Measurements from ENCODE around the gene CA10.

Gene CA10

GRCh38 chr17:52027620-52028295 lies 130.8 kb downstream of the CA10 start:
- DNase-seq (ENCODE audit: low read depth in 1 of 2, low spot score in 1 of 2), result no peak
- no peak for TF ChIP-seq REST (IDR thresholded peaks at IDR 0.05; ENCODE audit: insufficient replicate concordance, low read depth)
- no peak for TF ChIP-seq CTCF (IDR thresholded peaks at IDR 0.05; ENCODE audit: insufficient read depth, low read length)
- no peak for TF ChIP-seq SPI1 (IDR thresholded peaks at IDR 0.05; ENCODE audit: borderline replicate concordance, low read depth)
- TF ChIP-seq GABPA (IDR thresholded peaks at IDR 0.05; ENCODE audit: low read depth), result no peak
- TF ChIP-seq POLR2AphosphoS5 (IDR thresholded peaks at IDR 0.05; ENCODE audit: low read depth), result no peak
- H3K27me3 ChIP-seq (ENCODE audit: insufficient read depth, poor library complexity, severe bottlenecking), result no peaks in the 10 kb centered on the region
- no peak overlapping the region for H3K27ac ChIP-seq (replicated peaks)
- H3K4me3 ChIP-seq (replicated peaks; ENCODE audit: insufficient read depth, low read length), result no peak overlapping the region

GRCh38 chr17:52027081-52027480 lies 131.4 kb downstream of the CA10 start:
- TF ChIP-seq REST (IDR thresholded peaks at IDR 0.05; ENCODE audit: insufficient replicate concordance, low read depth), result no peak
- TF ChIP-seq CTCF (IDR thresholded peaks at IDR 0.05; ENCODE audit: insufficient read depth, low read length), result no peak
- no peak for TF ChIP-seq GABPA (IDR thresholded peaks at IDR 0.05; ENCODE audit: low read depth)
- no peak for TF ChIP-seq SPI1 (IDR thresholded peaks at IDR 0.05; ENCODE audit: borderline replicate concordance, low read depth)
- TF ChIP-seq POLR2AphosphoS5 (IDR thresholded peaks at IDR 0.05; ENCODE audit: low read depth), result no peak
- no peak for DNase-seq (ENCODE audit: low read depth in 1 of 2, low spot score in 1 of 2)
- Histone ChIP-seq H3K27me3 (ENCODE audit: insufficient read depth, poor library complexity, severe bottlenecking) (no peaks in the 10 kb centered on the region), H3K4me3 (replicated peaks; ENCODE audit: insufficient read depth, low read length) (no peak overlapping the region), H3K27ac (replicated peaks) (no peak overlapping the region)

- no peak for TF ChIP-seq GABPA (IDR thresholded peaks at IDR 0.05; ENCODE audit: low read depth)
- TF ChIP-seq SPI1 (IDR thresholded peaks at IDR 0.05; ENCODE audit: borderline replicate concordance, low read depth), result no peak
- no peak for TF ChIP-seq REST (IDR thresholded peaks at IDR 0.05; ENCODE audit: insufficient replicate concordance, low read depth)
- TF ChIP-seq POLR2AphosphoS5 (IDR thresholded peaks at IDR 0.05; ENCODE audit: low read depth), result no peak
- TF ChIP-seq CTCF (IDR thresholded peaks at IDR 0.05; ENCODE audit: insufficient read depth, low read length), result no peak
- no peaks in the 10 kb centered on the region for H3K27me3 ChIP-seq (ENCODE audit: insufficient read depth, poor library complexity, severe bottlenecking)
- H3K27ac ChIP-seq (replicated peaks), result no peak overlapping the region
- DNase-seq (ENCODE audit: low read depth in 1 of 2, low spot score in 1 of 2), result no peak
- H3K4me3 ChIP-seq (replicated peaks; ENCODE audit: insufficient read depth, low read length), result no peak overlapping the region
Observed at GRCh38 chr17:52026075-52026474, 132.4 kb downstream of the CA10 start.

Data from HL-60 (cell line).